Measurements from ENCODE around the gene SMS.

Gene SMS

DNA sequence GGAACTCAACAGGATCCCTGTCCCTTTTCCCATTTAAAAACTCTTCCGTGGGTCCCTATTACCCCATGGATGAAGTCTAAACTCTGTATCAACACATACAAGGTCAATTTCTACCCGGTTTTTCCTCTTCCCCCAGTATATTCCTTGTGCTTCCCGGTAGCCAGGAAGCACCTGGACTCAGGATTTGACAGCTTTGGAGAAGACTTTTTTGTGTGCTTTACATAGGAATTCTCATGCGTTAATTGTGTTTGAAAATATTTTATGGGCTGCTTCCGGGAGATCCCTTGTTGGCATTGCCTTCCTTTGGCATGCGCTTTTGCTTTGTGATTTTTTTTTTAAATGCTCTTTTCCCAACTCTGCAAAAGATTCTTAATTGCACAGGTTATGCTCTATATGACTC, 7.2 kb downstream of the SMS start:
- TF ChIP-seq RAD21 (IDR thresholded peaks at IDR 0.05; ENCODE audit: low read depth) (no peak), CREB1 (IDR thresholded peaks at IDR 0.05; ENCODE audit: low read depth) (no peak), TAF1 (IDR thresholded peaks at IDR 0.05; ENCODE audit: low read depth) (no peak), YY1 (IDR thresholded peaks at IDR 0.05; ENCODE audit: low read depth) (no peak), CEBPB (IDR thresholded peaks at IDR 0.05) (no peak), ZBTB7A (IDR thresholded peaks at IDR 0.05; ENCODE audit: low read depth) (no peak), TEAD4 (IDR thresholded peaks at IDR 0.05) (no peak), TCF12 (IDR thresholded peaks at IDR 0.05; ENCODE audit: low read depth) (no peak), EGR1 (IDR thresholded peaks at IDR 0.05) (no peak), FOXM1 (IDR thresholded peaks at IDR 0.05; ENCODE audit: borderline replicate concordance, low read depth) (no peak), NFIC (IDR thresholded peaks at IDR 0.05) (no peak)
- TF ChIP-seq, protein P1, sequence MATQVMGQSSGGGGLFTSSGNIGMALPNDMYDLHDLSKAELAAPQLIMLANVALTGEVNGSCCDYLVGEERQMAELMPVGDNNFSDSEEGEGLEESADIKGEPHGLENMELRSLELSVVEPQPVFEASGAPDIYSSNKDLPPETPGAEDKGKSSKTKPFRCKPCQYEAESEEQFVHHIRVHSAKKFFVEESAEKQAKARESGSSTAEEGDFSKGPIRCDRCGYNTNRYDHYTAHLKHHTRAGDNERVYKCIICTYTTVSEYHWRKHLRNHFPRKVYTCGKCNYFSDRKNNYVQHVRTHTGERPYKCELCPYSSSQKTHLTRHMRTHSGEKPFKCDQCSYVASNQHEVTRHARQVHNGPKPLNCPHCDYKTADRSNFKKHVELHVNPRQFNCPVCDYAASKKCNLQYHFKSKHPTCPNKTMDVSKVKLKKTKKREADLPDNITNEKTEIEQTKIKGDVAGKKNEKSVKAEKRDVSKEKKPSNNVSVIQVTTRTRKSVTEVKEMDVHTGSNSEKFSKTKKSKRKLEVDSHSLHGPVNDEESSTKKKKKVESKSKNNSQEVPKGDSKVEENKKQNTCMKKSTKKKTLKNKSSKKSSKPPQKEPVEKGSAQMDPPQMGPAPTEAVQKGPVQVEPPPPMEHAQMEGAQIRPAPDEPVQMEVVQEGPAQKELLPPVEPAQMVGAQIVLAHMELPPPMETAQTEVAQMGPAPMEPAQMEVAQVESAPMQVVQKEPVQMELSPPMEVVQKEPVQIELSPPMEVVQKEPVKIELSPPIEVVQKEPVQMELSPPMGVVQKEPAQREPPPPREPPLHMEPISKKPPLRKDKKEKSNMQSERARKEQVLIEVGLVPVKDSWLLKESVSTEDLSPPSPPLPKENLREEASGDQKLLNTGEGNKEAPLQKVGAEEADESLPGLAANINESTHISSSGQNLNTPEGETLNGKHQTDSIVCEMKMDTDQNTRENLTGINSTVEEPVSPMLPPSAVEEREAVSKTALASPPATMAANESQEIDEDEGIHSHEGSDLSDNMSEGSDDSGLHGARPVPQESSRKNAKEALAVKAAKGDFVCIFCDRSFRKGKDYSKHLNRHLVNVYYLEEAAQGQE (IDR thresholded peaks at IDR 0.05; ENCODE audit: low read depth): no peak
- TF ChIP-seq, protein P2, sequence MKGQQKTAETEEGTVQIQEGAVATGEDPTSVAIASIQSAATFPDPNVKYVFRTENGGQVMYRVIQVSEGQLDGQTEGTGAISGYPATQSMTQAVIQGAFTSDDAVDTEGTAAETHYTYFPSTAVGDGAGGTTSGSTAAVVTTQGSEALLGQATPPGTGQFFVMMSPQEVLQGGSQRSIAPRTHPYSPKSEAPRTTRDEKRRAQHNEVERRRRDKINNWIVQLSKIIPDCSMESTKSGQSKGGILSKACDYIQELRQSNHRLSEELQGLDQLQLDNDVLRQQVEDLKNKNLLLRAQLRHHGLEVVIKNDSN (IDR thresholded peaks at IDR 0.05): no peak

DNA sequence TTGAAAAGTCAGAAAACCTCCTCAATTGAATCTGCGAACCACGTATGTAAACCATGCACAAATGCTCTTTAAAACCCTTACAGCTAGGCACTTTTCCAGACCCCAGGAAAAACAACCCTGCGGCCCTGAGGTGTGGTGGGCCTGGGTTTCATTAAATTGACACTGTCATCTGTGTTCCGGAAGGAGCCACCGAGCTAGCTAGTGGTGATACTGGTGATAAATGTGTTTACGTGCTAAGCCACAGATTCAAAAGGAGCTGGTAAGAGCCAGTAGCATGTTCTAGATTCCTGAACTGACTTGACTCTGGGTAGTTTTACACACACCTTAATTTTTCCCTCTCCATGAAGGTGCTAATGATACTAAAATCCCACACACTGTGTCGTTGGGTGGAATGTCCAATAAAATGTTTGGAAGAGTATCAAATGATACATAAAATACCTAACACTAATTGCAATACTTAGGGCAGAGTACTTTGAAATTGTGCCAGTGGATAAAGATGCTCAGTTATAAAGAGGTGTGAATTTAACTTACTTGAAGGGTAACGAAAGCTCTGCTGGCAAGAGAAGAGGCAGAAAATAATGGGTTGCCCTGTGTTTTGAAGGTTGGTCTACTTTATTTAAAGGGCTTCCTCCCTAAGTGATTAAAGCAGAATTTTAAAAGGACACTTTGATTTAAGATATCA, 8.5 kb downstream of the SMS start:
- TF ChIP-seq RAD21 (IDR thresholded peaks at IDR 0.05; ENCODE audit: low read depth) (no peak), TEAD4 (IDR thresholded peaks at IDR 0.05) (no peak), TCF12 (IDR thresholded peaks at IDR 0.05; ENCODE audit: low read depth) (no peak)
- TF ChIP-seq, protein P1 (IDR thresholded peaks at IDR 0.05; ENCODE audit: low read depth): no peak

GRCh38 chrX:21949689-21950088, 9.2 kb downstream of the SMS start:
- TF ChIP-seq TAF1 (IDR thresholded peaks at IDR 0.05; ENCODE audit: low read depth) (no peak), EP300 (IDR thresholded peaks at IDR 0.05; ENCODE audit: borderline replicate concordance) (no peak), RAD21 (IDR thresholded peaks at IDR 0.05; ENCODE audit: low read depth) (no peak)

- TF ChIP-seq CEBPB (IDR thresholded peaks at IDR 0.05) (no peak), NFIC (IDR thresholded peaks at IDR 0.05) (no peak), ZBTB7A (IDR thresholded peaks at IDR 0.05; ENCODE audit: low read depth) (no peak), EP300 (IDR thresholded peaks at IDR 0.05; ENCODE audit: borderline replicate concordance) (no peak), YY1 (IDR thresholded peaks at IDR 0.05; ENCODE audit: low read depth) (no peak), MAX (IDR thresholded peaks at IDR 0.05) (no peak), TEAD4 (IDR thresholded peaks at IDR 0.05) (no peak)
- TF ChIP-seq, protein P2 (IDR thresholded peaks at IDR 0.05): no peak
Observed at GRCh38 chrX:21952624-21953023, 12.1 kb downstream of the SMS start.

GRCh38 chrX:21955403-21956189, 15.1 kb downstream of the SMS start:
- no peak for TF ChIP-seq EGR1 (IDR thresholded peaks at IDR 0.05)
- no peak for TF ChIP-seq TCF12 (IDR thresholded peaks at IDR 0.05; ENCODE audit: low read depth)
- TF ChIP-seq TEAD4 (IDR thresholded peaks at IDR 0.05): no peak
- no peak for TF ChIP-seq NFIC (IDR thresholded peaks at IDR 0.05)
- TF ChIP-seq MAX (IDR thresholded peaks at IDR 0.05): no peak
- TF ChIP-seq EP300 (IDR thresholded peaks at IDR 0.05; ENCODE audit: borderline replicate concordance): no peak
- TF ChIP-seq FOXM1 (IDR thresholded peaks at IDR 0.05; ENCODE audit: borderline replicate concordance, low read depth): no peak
- TF ChIP-seq ZBTB7A (IDR thresholded peaks at IDR 0.05; ENCODE audit: low read depth): no peak
- no peak for TF ChIP-seq CEBPB (IDR thresholded peaks at IDR 0.05)
- TF ChIP-seq CREB1 (IDR thresholded peaks at IDR 0.05; ENCODE audit: low read depth): no peak
- TF ChIP-seq YY1 (IDR thresholded peaks at IDR 0.05; ENCODE audit: low read depth): no peak
- TF ChIP-seq, protein P2 (IDR thresholded peaks at IDR 0.05): no peak
- no peak for TF ChIP-seq TAF1 (IDR thresholded peaks at IDR 0.05; ENCODE audit: low read depth)
- no peak for TF ChIP-seq RAD21 (IDR thresholded peaks at IDR 0.05; ENCODE audit: low read depth)
- TF ChIP-seq, protein P1 (IDR thresholded peaks at IDR 0.05; ENCODE audit: low read depth): no peak

All from Ishikawa (cell line).